ENCODE measurements around the gene ANKS1B. TPM values are rescaled to one million over a fixed set of nuclear protein-coding genes. Genes with fewer than 3 reads are reported as not detected.
A peak's percentile ranks its signal among the peaks of the same experiment; 100 is the strongest.
"Not testable (repeated sequence)": the region's sequence is repeated elsewhere in the genome, so short reads cannot be mapped to it uniquely, and the experiment has no call there.

ANKS1B gene
- total RNA-seq, 1 experiment from 2014 or later = 4.1 TPM

- DNase-seq (ENCODE audit: low read depth) = no peak
Measured at GRCh38 chr12:99383258-99383657, 601.5 kb downstream of the ANKS1B start.

GRCh38 chr12:99381992-99382391, 602.7 kb downstream of the ANKS1B start:
- peak; percentile 62 for DNase-seq (ENCODE audit: low read depth)

- no peak for DNase-seq (ENCODE audit: low read depth)
Measured at GRCh38 chr12:99380701-99381100, 604.0 kb downstream of the ANKS1B start.

GRCh38 chr12:99374023-99374422, 610.7 kb downstream of the ANKS1B start:
- no peak for DNase-seq (ENCODE audit: low read depth)

GRCh38 chr12:99372257-99372920, 612.3 kb downstream of the ANKS1B start:
- DNase-seq (ENCODE audit: low read depth) = no peak

GRCh38 chr12:99370421-99371138, 614.2 kb downstream of the ANKS1B start:
- no peak for DNase-seq (ENCODE audit: low read depth)

GRCh38 chr12:99367181-99367580, 617.6 kb downstream of the ANKS1B start:
- DNase-seq (ENCODE audit: low read depth) = no peak

- DNase-seq (ENCODE audit: low read depth) = no peak
Measured at GRCh38 chr12:99352269-99352668, 632.5 kb downstream of the ANKS1B start.

- DNase-seq (ENCODE audit: low read depth) = no peak
Measured at GRCh38 chr12:99343960-99344359, 640.8 kb downstream of the ANKS1B start.

- DNase-seq (ENCODE audit: low read depth) = no peak
Measured at GRCh38 chr12:99339663-99340062, 645.1 kb downstream of the ANKS1B start.

- no peak for DNase-seq (ENCODE audit: low read depth)
Measured at GRCh38 chr12:99334285-99335056, 650.3 kb downstream of the ANKS1B start.

GRCh38 chr12:99332936-99333591, 651.7 kb downstream of the ANKS1B start:
- DNase-seq (ENCODE audit: low read depth) = no peak

GRCh38 chr12:99330216-99330615, 654.5 kb downstream of the ANKS1B start:
- DNase-seq (ENCODE audit: low read depth) = no peak

GRCh38 chr12:99321210-99321609, 663.5 kb downstream of the ANKS1B start:
- DNase-seq (ENCODE audit: low read depth) = not testable (repeated sequence)

- no peak for DNase-seq (ENCODE audit: low read depth)
Measured at GRCh38 chr12:99311373-99311772, 673.4 kb downstream of the ANKS1B start.

- DNase-seq (ENCODE audit: low read depth) = no peak
Measured at GRCh38 chr12:99309812-99310211, 674.9 kb downstream of the ANKS1B start.

- no peak for DNase-seq (ENCODE audit: low read depth)
Measured at GRCh38 chr12:99302874-99303273, 681.9 kb downstream of the ANKS1B start.

- no peak for DNase-seq (ENCODE audit: low read depth)
Measured at GRCh38 chr12:99287136-99287535, 697.6 kb downstream of the ANKS1B start.

GRCh38 chr12:99284161-99284560, 700.6 kb downstream of the ANKS1B start:
- DNase-seq (ENCODE audit: low read depth) = no peak

GRCh38 chr12:99282624-99283023, 702.1 kb downstream of the ANKS1B start:
- no peak for DNase-seq (ENCODE audit: low read depth)

GRCh38 chr12:99282086-99282485, 702.6 kb downstream of the ANKS1B start:
- DNase-seq (ENCODE audit: low read depth) = no peak

- peak; percentile 25 for DNase-seq (ENCODE audit: low read depth)
Measured at GRCh38 chr12:99281277-99281676, 703.5 kb downstream of the ANKS1B start.

Measured in M059J (cell line).